Skin of body (tissue), 2 donors: Measurements from ENCODE around the gene TSPAN9. TPM values are rescaled to one million over a fixed set of nuclear protein-coding genes. Genes with fewer than 3 reads are reported as not detected.
A peak's percentile ranks its signal among the peaks of the same experiment; 100 is the strongest.

ENCODE experiments used
- DNase-seq: peaks from one replicate; lab custom pipeline; 2025; lab: John Stamatoyannopoulos, UW
- total RNA-seq: library from RNA; depleted of rRNA; stranded (reverse); fragments of >200 nt; gene quantifications from one replicate; pipeline ENCODE4 v1.2.3, GENCODE V29; 2014

Gene TSPAN9
- 34.3 TPM for total RNA-seq

GRCh38 chr12:3076730-3077571, at the start of gene TSPAN9:
Gene TSPAN9 (plus strand): TSS chr12:3077379. CDS start chr12:3201194, 123,815 bp downstream.
- DNase-seq, result no peak

DNA sequence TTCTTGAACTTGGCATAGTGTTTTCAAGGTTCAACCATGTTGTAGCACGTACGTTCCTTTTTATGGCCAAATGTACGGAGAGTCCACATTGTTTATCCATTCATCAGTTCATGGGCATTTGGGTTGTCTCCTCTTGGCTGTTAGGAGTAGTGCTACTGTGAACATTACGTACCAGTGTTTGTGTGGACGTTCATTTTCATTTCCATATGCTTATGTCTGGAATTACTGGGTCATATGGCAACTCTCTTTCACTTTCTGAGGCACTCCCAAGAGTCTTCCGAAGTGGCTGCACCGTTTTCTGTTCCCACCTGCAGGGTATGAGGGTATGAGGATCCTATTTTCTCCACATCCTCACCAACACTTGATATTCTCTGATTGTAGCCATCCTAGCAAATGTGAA, 49.1 kb upstream of the TSPAN9 start:
- DNase-seq, result no peak

- DNase-seq, result no peak
Measured at GRCh38 chr12:3030821-3031429, 46.3 kb upstream of the TSPAN9 start.

GRCh38 chr12:3032161-3032560, 45.0 kb upstream of the TSPAN9 start:
- no peak for DNase-seq

- DNase-seq, result no peak
Measured at GRCh38 chr12:3032770-3033538, 44.2 kb upstream of the TSPAN9 start.

- no peak for DNase-seq
Measured at GRCh38 chr12:3033539-3033867, 43.7 kb upstream of the TSPAN9 start.

DNA sequence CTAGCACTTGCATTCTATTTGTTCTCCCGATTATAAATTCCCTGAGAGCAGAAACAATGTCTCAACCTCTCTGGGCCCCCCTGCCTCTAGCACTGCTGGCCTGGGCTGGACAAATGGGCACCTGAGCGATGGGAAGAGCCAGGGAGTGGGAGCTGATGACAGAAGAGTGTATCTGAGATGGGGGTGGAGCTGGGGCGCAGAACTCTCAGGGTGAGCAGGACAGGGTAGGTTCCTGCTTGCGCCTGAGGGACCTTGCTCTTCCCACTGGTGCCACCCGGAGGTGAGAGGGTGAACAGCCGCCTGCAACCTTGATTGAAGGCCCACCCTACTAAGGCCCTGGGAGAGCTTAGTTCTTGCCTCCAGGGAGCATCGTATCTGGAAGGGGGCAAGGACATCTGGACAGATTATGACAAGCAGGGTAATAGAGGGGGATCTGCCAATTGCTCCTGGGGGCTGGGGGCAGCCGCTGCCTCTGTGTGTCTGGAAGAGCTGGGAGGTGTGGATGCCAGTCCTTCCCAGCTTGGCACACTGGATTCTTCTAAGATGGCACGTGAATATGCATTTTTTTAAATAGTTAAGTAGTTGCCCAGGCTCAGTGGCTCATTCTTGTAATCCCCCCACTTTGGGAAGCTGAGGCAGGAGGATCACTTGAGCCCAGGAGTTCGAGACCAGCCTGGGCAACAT, 43.0 kb upstream of the TSPAN9 start:
- peak; percentile 28 for DNase-seq

DNA sequence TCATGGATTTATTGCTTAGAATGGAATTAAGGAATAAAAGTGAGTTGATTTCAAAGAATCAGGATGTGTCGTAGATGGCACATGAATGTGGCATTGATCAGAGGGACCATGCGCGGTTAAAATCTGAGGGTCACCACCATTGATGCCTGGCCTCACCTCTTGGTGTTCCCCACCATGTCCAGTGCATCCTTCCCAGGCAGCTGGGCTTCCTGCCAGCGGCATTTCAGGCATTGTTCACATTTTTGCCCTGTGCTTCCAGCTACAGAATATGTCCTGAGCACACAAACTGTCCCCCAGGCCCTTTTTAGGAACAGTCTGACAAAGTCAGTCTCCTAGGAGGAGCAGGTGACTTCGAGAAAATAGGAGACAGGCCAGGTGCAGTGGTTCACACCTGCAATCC, 42.0 kb upstream of the TSPAN9 start:
- no peak for DNase-seq

DNA sequence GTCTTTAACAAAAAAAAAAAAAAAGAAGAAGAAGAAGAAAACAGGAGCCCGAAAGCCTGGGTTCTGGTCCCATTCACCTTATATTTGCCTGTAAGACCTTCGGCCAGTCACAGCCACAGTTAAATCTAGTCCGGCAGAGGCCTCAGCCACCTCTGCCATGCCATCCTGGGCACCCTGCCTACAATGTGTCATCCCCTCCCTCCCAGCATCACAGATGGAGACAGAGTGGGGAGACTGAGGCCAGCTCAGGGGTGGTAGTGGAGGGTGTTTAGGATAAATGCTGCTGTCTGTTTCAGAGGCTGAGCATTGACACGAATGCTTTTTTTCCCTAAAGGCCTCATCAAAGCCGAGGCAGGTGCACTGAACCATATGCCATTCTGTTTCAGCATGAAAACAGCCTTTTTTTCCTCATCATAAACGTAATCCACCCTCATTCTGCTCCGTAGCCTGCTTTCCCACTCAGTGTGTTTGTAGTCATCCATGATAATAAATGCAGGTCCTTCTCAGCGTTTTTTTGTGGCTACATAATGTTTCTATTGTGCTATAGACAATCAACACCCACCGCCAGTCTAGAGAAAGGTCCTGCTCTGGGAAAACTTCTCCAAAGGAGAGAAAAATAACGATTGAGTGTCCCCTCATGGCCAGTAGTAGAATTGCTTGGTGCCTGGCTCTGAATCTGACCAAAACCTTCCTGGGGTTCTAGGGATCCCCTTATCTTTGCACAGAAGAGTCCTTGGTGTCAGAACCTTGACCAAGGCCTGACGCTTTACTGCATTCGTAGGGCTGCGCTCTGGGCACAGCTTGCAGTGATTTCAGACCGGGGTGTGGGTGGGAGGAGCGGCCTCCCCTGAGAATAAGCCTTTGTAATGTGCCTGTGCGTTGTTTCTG, 41.1 kb upstream of the TSPAN9 start:
- no peak for DNase-seq

- DNase-seq, result no peak
Measured at GRCh38 chr12:3036901-3037600, 40.1 kb upstream of the TSPAN9 start.

- no peak for DNase-seq
Measured at GRCh38 chr12:3038166-3038565, 39.0 kb upstream of the TSPAN9 start.

- no peak for DNase-seq
Measured at GRCh38 chr12:3038926-3039510, 38.2 kb upstream of the TSPAN9 start.

DNA sequence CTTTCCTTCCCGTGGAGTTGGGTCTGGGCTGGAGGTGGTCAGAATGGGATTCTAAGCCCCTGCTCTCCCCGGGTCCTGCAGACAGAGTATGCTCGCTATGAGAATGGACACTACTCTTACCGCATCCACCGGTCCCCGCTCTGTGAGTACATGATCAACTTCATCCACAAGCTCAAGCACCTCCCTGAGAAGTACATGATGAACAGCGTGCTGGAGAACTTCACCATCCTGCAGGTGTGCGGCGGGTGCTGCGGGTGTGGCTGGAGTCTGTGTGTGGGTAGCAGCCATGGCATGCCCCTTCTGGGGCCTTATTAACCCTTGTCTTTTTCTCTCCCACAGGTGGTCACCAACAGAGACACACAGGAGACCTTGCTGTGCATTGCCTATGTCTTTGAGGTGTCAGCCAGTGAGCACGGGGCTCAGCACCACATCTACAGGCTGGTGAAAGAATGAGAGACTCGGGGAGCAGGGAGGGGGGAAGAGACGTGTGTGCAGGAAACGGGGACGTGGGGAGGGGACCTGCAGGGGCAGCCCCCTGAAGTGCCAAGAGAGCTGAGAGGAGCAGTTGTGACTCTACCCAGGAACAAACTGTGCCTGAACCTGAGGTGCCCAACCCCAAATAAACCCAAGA, 37.0 kb upstream of the TSPAN9 start:
- DNase-seq, result no peak

- DNase-seq, result no peak
Measured at GRCh38 chr12:3040663-3041544, 36.3 kb upstream of the TSPAN9 start.

- DNase-seq, result no peak
Measured at GRCh38 chr12:3041558-3042164, 35.5 kb upstream of the TSPAN9 start.

DNA sequence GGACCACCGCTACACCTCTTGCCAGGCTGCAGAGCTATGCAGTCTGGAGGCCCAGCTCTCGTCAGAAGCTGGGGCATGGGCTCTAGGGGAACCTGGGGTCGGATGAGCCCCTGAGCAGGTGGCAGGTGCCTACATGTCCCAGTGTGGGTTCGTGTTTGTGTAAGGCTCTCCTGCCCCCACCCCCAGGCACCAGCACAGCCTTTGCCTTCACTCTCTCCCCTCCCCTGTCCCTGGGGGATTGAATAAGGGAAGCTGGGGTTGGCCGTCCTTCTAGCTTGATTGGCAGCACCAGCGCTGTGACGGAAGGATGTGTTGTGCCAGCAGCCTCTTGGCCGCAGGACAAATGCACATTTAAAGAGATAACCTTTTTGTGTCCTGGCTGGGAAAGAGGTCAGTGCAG, 34.8 kb upstream of the TSPAN9 start:
- DNase-seq, result no peak

DNA sequence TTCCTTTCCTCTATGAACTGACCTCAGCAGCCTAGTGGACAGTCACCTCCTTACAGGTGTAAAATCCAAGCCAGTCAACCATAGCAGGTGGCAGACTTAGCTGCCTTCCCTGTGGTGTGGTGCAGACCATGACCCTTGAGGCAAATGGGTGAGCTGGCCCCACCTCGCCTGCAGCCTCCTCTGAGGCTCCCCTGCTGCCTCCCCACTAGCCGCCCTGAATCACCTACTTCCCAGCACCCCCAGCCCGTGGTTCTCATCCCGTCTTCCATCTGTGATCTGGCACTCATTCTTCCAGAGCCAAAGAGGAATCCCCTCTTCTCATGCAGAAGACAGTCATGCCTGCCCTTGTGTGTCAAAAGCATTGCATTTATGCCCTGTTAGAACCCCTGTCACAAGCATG, 34.4 kb upstream of the TSPAN9 start:
- DNase-seq, result no peak

- DNase-seq, result no peak
Measured at GRCh38 chr12:3043406-3043805, 33.8 kb upstream of the TSPAN9 start.
